Activated CD8-positive, alpha-beta memory T cell treated with anti-CD3 and anti-CD28 coated beads for 48 hours (primary cell): ENCODE results near the gene CASP10.

Experiments
- DNase-seq, 3 experiments: peaks; one replicate each; pipeline ENCODE4 v3.0.0-alpha.2; 2020; ENCODE audit warnings: low read depth in 2 of 3, low spot score in 2 of 3

CASP10 gene

DNA sequence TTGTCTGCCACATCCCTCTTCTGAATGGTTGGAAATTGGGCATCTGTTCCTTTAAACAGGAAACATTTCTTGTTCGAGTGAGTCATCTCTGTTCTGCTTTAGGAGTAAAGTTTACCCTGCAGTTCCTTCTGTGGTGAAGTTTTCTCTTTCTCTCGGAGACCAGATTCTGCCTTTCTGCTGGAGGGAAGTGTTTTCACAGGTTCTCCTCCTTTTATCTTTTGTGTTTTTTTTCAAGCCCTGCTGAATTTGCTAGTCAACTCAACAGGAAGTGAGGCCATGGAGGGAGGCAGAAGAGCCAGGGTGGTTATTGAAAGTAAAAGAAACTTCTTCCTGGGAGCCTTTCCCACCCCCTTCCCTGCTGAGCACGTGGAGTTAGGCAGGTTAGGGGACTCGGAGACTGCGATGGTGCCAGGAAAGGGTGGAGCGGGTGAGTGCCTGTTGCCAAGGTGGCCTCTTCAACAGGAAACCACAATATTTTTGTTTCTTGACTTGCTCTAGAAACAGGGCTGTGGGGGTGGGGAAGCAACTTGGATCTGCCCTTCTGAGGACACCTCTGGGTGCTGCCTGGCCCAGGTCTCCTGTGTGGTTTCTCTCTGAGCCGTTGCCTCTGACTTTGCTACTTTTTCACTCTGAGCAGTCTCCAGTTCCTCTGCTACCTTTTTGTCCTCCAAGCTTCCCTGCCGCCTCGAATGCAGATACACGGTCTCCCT lies 75.2 kb downstream of the CASP10 start:
- peak; percentile 57 to 65 (median 63) for DNase-seq

DNA sequence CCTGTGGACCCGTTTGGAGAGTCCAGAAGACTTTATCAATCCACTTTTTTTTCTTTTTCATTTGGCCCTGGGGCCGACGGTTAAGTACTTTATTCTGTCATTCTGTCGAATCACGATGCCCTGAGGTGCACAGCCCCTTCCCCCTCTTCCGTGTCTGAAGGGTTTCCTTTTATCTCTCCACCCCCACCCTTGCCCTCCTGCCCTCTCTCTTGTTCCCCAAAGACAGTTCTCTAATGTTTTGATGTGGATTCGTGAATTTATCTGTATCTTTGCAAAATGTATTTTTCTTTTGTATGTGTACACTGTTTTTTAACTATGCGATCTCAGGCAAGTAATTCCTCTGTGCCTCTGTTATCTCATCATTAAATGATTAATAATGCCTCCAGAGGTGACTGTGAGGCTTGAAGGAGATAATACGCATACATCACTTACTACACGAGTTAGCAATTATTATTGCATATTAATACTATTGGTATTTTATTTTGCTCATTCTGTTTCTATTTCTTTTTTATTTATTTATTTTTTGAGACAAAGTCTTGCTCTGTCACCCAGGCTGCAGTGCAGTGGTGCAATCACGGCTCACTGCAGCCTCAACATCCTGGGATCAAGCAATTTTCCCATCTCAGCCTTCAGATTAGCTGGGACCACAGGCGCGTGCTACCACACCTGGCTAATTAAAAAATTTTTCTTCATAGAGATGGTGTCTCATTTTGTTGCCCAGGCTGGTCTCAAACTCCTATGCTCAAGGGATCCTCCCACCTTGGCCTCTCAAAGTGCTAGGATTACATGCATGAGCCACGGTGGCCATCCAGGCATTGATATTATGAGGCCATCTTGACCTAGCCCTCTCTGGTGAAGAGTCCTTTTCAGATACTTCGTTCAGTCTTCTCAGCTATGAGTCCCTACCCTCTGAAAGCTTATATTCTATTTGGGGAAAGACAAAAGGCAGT lies 76.0 kb downstream of the CASP10 start:
- no peak for DNase-seq

DNA sequence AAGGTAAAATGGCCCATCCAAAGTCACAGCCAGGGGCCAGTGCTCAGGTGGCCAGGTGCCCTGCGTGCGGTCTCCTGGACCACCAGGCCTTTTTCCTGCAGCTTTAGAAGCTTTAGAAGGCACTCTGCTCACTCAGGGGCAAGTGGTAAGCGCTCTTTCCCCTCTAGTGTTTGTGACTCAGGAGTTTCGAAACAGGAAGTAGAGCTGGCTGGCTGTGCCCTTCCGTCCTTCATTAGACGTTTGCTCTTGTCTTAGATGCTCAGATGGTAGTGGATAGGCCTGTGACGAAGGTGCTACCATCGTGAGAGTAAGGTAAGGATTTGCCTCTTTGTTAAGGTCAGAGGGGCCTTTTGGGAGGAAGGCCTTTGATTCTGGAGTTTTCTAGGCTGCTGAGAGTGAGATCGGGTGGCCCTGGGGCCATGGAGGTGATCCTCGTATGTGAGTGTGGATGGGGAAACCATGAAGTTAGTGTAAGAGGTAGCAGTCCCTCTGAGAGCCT lies 77.4 kb downstream of the CASP10 start, which contains the start of gene CASP8:
TSS of gene CASP8 (plus strand) at position 235 of the 499 bp plus-strand sequence. CDS start 5,951 bp downstream, outside the sequence.
- DNase-seq: peak in 2 of 3 experiments; percentile 23 to 28

DNA sequence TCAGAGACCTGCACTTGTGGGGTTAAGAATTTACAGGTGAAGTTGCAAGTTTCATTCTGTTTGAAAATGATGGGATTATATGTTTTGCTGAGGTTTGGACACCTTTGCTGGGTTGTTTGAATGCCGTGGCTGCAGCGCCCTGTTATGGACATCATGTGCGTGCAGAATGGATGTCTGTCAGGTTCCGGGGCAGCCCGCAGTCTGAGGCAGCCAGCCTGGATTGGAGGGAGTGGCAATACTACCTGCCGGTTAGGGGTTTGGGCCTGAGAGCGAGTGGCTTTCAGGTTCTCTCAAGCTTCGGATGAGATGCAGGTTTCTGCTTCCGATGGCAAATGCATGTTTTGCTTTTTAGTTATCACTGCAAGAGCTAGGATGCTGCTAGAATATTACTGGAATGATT lies 78.5 kb downstream of the CASP10 start:
- DNase-seq: peak in 2 of 3 experiments; percentile 27

DNA sequence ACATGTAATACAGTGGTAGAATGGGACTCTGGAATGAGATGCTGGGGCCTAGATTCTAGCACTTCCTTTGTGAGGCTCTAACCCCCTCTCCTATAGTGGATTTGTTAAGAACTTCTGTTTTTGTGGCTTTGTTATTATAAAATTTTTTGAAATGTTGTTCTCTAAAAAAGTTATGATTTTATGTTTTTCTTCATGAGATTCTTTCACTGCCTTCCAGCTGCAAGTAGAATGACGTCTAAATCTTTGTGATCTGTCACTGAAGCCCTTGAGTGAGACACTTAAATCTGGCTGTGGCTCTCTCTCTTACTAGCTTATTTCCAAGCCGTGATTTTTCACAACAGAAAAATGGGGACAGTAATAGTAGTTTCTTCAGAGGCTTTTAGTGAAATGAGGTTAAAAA lies 79.0 kb downstream of the CASP10 start:
- no peak for DNase-seq

DNA sequence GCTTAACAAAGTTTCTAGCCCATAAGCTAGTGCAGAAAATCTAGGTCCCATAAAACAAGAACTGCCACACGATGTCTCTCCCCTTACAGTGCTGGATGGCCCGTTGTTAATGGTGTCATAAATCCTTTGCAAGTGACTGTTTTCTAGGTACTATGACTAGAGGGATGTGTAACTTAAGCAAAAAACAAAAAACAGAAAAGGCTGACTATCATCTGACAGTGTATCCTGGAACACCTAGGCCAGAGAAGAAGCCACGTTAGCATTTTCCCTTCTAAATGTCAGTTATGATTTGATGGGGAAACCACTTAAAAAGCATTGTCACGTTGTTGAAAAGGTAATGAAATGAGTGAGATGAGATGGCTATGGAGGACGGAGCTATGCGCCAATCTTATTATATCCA lies 79.8 kb downstream of the CASP10 start:
- no peak for DNase-seq

DNA sequence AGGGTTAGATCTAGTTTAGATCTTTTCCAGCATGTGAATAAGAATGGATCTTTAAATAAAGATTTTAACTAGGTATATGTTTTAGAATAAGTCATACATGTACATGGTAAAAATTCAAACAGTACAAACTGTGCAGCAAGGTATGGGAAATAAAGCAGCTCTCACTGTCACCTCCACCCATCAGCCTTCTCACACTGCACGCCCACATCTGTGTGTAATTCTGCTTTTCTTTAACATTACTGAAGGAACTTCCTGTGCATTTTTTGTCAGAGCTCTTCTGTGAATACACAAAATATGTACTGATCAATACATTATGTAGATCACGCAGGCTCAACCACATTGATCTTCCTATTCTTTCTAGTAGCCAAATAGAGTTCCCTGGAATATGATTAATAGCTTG lies 80.8 kb downstream of the CASP10 start:
- no peak for DNase-seq

DNA sequence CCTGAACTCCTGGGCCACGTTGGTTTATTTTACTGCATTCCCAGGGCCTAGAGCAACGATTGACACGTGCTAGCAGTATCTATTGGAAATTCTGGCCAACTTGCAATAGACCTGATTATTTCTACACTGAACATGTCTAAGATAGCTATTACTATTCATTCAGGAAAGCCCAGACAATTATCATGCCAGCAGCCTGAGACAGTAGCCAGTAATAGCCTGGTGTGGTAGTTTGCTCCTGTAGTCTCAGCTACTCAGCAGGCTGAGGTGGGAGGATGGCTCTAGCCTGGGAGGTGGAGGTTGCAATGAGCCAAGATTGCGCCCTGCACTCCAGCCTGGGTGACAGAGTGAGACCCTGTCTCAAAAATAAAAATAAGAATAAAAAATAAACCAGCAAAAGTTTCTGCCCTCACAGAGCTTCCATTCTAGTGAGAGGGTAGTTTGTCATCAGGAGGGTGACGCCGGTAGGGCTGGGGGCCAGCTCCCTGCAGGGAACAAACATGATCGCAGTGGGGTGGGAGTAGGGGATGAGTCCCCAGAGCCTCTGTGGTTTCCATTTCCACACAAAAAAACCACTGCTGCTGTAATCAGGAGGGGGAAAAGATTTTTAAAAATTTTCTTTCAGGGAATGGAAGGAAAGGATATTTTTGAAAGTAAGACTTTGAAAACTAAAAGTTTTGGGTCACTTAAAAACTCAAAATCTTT lies 81.7 kb downstream of the CASP10 start:
- no peak for DNase-seq

DNA sequence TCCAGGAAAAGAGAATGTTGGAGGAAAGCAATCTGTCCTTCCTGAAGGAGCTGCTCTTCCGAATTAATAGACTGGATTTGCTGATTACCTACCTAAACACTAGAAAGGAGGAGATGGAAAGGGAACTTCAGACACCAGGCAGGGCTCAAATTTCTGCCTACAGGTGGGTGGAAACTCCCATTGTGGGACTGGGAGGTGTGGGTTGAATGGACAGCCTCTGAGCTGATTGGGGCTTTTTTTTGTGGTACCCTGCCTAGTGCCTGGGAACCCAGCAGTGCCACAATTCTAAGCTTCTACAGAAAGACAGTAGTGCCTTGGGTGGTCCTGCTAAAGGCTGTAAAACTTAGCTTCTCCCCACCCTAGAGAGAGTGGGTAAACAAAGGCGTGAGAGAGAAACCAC lies 83.7 kb downstream of the CASP10 start:
- DNase-seq: no peak

DNA sequence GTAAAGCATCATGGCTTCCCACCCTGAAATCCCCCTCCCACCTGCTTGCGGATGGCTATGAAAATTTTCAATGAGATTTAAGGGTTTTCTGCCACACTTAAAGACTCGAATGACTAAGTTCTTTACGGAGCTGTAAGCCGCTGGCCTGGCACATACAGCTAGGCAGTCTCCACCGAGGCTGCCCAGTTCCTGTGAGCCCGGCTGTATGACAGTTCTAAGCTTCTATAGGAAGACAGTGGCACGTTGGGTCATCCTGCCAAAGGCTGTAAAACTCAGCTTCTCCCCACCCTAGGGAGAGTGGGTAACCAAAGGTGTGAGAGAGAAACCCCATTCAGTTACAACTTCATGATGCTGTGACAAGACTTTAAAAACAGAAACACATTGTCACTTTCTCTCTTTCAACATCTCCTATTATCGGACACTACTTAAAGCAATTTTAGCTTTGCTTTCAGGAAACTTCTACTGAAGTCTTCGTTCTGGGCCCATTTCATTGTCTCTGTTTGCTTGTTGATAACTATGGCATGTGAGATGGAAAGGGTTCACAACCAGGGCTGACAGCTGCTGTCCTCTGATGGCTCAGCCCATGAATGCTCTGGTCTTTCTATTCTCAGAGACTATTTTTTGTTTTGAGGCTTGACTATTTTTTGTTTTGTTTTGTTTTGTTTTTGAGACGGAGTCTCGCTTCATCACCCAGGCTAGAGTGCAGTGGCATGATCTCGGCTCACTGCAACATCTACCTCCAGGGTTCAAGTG lies 84.5 kb downstream of the CASP10 start:
- no peak for DNase-seq

DNA sequence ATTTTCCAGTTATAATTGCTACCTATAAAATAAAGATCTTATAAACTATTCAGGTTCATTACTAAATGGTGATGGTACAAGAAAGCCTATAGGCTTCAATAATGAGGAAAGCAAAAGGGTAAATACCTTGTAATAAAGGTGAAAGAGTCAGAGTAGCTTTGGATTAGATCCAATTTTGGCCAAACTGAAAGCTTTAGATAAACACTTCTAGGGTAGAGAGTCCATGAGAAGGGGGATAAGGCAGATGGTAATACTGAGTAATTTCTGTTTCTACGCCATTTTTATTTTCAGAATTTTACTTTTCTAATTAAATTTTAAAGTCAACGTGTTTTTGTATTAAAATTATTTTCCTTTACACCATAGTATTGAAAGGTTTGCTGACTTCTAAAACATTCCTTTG lies 86.8 kb downstream of the CASP10 start:
- DNase-seq: no peak

DNA sequence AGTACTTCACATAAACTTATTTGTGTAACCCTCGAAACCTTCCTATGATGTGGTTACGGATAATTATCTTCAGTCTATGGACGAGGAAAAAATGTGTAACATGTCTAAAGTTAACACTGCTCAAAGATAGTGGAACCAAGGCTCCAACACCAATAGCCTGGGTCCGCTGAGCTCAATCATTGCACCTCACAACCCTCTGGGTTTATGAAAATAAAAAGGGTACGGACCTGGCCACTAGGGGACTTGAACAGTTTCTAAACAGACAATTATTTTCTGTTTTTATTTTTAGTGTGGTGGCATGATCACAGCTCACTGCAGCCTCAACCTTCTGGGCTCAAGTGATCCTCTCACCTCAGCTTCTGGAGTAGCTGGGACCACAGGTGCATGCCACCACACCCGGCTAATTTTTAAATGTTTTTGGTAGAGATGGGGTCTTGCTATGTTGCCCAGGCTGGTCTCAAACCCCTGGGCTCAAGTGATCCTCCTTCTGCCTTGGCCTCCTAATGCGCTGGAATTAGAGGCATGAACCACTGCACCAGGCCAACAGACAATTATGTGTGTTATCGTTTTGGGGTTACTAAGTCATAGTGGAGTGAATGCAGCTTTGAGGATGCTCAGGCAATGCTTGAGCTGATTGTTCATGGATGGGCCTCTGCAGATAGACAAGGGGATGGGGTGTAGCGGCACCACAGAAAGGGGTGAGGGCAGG lies 87.5 kb downstream of the CASP10 start:
- no peak for DNase-seq

DNA sequence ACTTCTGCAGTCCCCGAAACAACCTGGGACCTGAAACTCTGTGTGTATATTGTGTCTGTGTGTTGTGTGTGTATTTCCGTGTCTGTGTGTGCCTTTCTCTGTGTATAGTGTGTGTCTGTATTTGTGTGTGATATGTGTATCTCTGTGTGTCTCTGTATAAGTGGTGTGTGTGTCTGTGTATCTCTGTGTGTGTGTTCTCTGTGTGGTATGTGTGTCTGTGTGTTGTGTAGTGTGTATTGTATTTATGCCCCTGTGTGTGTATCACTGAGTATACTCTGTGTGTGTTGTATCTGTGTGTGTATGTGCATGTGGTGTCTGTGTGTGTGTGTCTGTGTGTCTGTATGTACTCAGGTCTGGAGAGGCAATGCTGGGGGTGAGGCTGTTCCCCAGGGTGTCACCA lies 89.0 kb downstream of the CASP10 start:
- no peak for DNase-seq

DNA sequence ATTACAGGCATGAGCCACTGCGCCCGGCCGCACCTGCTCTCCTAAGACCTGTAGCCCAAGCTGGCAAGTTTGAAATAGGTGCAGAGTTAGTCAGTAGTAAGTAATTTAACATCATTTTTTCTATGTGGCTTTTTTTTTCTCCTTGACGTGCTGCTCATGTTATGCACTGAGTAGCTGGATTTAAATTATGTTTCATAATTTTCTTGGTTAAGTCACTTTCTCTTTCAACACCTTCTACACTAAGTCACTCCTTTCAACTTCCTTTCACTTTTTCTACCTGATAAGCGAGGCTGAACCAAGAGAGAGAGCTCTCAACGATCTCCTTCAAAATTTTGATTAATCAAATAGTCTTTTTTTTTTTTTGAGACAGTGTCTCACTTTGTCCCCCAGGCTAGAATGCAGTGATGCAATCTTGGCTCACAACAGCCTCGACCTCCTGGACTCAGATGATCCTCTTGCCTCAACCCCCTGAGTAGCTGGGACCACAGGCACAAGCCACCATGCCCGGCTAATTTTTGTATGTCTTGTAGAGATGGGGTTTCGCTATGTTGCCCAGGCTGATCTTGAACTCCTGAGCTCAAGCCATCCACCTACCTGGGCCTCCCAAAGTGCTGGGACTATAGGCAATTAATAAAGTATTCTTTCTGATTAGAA lies 90.5 kb downstream of the CASP10 start:
- DNase-seq: no peak

DNA sequence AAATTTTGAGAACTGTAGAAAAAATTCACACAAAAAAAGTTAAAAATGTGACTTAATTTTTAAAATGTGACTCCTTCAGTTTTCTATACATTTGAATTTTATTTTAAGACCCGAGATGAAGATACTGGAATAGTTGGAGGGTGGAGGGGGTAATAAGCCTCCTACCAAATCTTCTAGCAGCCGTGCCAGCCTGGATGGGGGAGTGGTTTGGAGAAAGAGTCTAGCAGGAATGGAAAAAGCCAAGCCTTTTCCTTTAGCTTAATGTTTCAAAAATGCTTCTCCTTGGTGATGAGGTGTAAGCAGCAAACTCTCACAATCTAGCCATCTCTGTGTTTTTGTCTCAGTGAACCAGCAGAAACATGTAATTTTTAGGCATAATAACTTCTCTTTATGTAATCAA lies 92.1 kb downstream of the CASP10 start:
- DNase-seq: no peak

DNA sequence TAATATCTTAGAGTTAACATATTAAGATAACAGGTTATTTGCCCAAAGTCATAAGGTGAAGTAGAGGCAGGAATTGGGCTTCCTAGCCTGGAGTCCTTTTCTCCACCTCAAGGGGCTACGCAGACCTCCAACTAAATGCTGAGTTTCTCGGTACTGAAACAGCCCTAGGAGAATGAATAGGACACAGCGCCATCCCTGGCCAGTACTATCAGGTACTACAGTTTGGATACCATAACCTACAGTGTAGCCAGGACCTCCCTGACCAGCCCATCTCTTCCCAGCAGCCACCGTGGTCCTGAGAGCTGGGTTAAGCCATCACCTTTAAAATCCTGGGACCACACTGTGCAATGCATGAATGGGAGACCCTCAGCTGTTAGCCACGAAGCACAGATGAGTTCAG lies 93.0 kb downstream of the CASP10 start:
- DNase-seq: no peak

DNA sequence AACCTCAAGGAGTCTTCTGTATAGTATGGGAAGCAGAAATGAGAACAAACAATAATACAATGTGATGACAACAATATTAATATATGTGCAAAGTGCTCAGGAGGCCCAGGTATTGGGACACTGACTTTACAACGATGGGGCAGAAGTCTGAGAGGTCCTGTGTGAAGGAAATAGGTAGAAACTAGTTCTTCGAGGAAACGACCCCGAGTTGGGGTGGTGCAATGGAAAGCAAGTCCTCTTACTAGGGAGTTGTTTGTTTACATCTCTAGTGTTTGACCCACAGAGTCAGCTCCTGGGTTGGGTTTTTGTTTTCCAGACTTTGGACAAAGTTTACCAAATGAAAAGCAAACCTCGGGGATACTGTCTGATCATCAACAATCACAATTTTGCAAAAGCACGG lies 93.6 kb downstream of the CASP10 start:
- no peak for DNase-seq
